ENCODE results near the gene MYBL2.

MYBL2 gene

DNA sequence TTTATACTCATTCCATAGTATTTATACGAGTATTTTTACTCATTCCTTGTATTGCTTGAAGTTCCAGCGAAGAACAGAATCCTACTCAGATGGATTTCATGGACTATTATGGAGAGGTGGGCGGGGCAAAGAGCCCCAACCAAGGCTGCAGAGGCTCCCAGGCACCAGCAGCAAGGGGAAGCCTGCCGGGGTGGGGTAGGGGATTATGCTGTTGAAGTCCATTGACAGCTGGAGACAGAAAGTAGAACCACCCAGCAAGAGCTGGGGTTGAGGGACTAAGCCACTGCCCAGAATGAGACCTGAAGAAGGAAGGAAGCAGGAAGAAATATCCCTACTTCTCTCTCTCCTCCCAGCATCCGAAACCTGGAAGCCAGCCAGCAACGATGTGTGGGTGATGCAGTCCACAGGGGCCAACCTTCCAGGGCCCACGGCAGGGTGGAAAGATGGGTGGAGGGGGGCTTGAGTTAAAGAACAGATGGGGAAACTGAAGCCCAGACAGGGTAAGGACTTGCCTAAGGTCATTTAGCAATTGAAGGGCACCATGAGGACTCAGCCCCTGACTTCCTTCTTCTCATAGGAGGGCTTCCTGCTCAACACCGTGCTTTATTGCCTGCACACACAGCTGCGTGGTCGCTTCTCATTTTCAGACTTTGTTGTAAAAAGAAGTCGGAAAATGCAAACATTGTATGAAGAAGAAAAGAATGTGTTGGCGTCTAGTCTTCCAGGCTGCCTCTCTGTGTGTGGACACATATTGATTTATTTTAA is 78.2 kb downstream of the MYBL2 start:
- FAIRE-seq, result no peak
- DNase-seq (ENCODE audit: insufficient read length, low spot score), result no peak
- TF ChIP-seq, protein P1, sequence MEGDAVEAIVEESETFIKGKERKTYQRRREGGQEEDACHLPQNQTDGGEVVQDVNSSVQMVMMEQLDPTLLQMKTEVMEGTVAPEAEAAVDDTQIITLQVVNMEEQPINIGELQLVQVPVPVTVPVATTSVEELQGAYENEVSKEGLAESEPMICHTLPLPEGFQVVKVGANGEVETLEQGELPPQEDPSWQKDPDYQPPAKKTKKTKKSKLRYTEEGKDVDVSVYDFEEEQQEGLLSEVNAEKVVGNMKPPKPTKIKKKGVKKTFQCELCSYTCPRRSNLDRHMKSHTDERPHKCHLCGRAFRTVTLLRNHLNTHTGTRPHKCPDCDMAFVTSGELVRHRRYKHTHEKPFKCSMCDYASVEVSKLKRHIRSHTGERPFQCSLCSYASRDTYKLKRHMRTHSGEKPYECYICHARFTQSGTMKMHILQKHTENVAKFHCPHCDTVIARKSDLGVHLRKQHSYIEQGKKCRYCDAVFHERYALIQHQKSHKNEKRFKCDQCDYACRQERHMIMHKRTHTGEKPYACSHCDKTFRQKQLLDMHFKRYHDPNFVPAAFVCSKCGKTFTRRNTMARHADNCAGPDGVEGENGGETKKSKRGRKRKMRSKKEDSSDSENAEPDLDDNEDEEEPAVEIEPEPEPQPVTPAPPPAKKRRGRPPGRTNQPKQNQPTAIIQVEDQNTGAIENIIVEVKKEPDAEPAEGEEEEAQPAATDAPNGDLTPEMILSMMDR (IDR thresholded peaks at IDR 0.05; ENCODE audit: insufficient read depth, missing control alignments), result no peak

DNA sequence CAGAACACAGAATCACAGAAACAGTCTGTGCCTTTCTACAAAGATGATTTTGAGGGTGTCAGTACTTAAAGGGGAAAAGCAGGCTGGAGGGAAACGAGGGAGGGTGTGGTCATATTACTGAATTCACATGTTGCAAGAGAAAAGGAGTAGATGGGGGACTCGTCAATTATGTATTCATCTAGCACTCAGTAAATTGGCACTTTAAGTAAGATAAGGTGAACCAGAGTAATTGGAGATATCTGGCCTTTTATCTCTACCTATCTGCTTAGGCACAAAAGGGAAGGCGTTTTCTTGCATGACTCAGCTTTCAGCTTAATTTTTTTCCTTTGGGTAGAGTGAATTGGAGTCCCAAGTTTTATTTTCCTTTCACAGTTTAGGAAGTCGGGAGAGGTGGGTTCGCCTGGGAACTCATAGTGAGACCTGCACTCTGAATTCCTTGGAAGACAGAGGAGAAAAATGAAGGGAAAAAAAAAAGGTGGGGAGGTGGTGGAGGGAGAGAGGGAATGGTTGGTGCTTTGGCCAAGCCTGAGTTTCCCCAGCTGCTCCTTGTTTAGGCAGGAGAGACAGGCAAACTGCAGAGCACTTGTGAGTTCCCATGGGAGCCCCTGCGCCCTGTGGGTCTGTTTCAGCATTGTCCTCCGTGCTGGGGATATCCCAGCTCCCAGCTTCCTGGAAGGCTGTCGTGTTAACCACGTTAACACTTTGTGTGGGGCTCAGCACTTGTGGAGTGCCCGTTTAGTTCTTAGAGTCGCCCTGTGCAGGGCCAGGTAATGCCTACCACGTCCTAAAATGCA is 79.6 kb downstream of the MYBL2 start:
- FAIRE-seq, result no peak
- TF ChIP-seq, protein P1 (IDR thresholded peaks at IDR 0.05; ENCODE audit: insufficient read depth, missing control alignments), result no peak
- DNase-seq (ENCODE audit: insufficient read length, low spot score), result no peak

- TF ChIP-seq, protein P1 (IDR thresholded peaks at IDR 0.05; ENCODE audit: insufficient read depth, missing control alignments), result no peak
- FAIRE-seq (no peak), DNase-seq (ENCODE audit: insufficient read length, low spot score) (no peak)
Observed at GRCh38 chr20:43748274-43748673, 81.4 kb downstream of the MYBL2 start.

DNA sequence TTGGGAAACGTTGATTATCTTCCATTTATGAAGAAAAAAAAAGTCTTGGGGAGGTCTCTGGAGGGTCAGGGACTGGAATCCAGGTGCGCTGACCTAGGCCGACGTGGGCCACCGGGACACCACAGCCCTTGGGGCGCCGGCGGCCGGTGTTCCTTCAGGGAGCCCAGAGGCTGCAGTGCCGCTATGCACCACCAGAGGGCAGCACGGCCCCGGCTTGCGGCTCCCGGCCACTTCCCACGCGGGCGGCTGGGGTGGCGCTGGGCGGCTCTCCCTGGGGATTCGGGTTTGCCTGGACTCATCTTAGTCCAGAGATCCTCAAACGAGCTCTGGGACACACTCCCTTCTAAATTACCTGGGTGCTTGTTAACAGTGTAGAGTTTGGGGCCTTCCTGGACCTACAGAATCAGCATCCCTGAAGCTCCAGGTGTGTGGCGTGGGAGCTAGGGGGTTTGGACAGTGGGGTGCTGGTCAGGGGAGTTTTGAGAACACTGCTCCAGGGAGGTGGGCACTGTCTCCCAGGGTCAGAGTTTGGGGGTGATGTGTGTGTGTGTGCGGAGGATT is 82.9 kb downstream of the MYBL2 start:
- FAIRE-seq, result no peak
- TF ChIP-seq, protein P1 (IDR thresholded peaks at IDR 0.05; ENCODE audit: insufficient read depth, missing control alignments), result peak; percentile 70

DNA sequence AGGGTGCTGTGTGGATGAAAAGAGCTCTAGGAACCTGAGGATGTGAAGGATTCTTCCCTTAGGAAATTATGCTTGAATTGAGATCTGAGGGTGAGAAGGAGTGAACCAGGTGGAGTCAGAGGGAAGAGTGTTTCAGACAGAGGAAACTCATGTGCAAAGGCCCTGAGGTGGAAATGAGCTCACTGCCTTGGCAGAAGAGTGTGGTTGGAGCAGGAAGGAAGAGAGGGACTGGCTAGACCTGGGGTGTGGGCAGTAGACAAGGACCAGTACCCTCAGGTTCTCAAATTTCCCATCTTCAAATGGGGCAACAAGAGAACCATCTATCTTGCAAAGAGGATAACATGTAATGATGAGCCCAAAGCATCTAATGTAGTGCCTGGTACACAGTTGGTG is 83.9 kb downstream of the MYBL2 start:
- FAIRE-seq (no peak), DNase-seq (ENCODE audit: insufficient read length, low spot score) (no peak)
- TF ChIP-seq, protein P1 (IDR thresholded peaks at IDR 0.05; ENCODE audit: insufficient read depth, missing control alignments), result no peak

More for the DNA sequence above, 82.9 kb downstream of the MYBL2 start:
- DNase-seq (ENCODE audit: insufficient read length, low spot score), result peak; percentile 73

DNA sequence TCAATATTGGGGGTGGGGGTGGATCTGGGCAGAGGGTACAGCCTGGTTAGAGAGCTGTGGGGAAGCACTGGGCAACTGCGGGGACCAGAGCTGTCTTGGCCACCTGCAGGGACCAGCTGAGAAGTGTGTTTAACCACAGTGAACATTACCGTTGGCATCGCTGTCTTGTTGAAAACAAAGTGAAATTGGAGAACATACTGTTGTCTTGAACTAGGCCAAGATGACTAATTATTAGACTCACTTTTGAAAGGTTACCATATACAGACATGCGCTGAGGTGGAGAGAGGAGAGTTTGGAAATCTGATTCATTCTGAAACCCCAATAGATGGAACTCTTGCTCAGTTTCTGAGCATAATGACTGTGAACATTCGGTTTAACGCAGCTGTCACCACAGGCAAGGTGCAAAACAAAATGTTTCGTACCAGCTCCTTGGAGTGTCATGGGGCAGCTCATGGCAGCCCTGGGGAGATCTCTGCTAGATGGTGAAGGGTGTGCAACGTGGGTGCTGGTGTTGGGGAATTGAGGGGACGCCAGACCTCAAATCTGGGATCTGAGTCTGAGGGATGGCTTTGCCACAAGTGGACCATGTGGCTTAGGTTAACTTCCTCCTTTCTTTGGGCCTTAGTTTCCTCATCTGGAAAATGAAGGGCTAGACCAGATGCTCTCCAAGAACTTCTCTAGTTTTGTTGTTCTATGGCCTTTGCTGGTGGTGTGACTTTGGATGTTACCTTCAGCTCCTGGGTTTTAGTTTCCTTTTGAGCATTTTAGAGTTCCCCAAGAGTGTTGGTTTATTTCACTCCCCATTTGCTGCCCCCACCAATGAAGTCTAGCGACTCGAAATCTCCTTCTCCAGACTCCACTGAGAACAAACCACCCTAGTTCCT is 84.5 kb downstream of the MYBL2 start:
- TF ChIP-seq, protein P1 (IDR thresholded peaks at IDR 0.05; ENCODE audit: insufficient read depth, missing control alignments), result no peak
- no peak for FAIRE-seq
- no peak for DNase-seq (ENCODE audit: insufficient read length, low spot score)
